Loucy (cell line): ENCODE data around the gene RAPH1.
"Not testable (repeated sequence)": the region's sequence is repeated elsewhere in the genome, so short reads cannot be mapped to it uniquely, and the experiment has no call there.

ENCODE experiments used
- H2AFZ ChIP-seq: fragments of 200-600 bp; sonication (generic); 2 replicates; pipeline ENCODE4 v1.6.0; 2016; ENCODE audit warnings: antibody characterized with exemption, mild to moderate bottlenecking, low read length, moderate library complexity
- H3F3A ChIP-seq: fragments of 200-600 bp; 2 replicates; pipeline ENCODE4 v1.6.0; 2016; ENCODE audit warnings: antibody characterized with exemption, low read depth, mild to moderate bottlenecking
- H3K27me3 ChIP-seq: fragments of 200-600 bp; sonication (generic); 2 replicates; pipeline ENCODE4 v1.6.1; 2014; ENCODE audit warnings: low read length, mild to moderate bottlenecking; ENCODE audit not compliant: insufficient read depth, poor library complexity, severe bottlenecking
- H3K36me3 ChIP-seq: fragments of 200-600 bp; sonication (generic); 2 replicates; pipeline ENCODE4 v1.6.1; 2016; ENCODE audit warnings: low read length; ENCODE audit not compliant: insufficient read depth
- H3K4me1 ChIP-seq: fragments of 200-600 bp; sonication (generic); 2 replicates; pipeline ENCODE4 v1.5.1; 2014; ENCODE audit warnings: low read length, mild to moderate bottlenecking; ENCODE audit not compliant: insufficient read depth, poor library complexity, severe bottlenecking
- H3K4me2 ChIP-seq: fragments of 200-600 bp; sonication (generic); 2 replicates; pipeline ENCODE4 v1.6.0; 2014; ENCODE audit warnings: antibody characterized with exemption, low read length, low read depth, mild to moderate bottlenecking; ENCODE audit not compliant: poor library complexity, severe bottlenecking
- H3K4me3 ChIP-seq: fragments of 200-600 bp; sonication (generic); 2 replicates; pipeline ENCODE4 v1.5.1; 2014; ENCODE audit warnings: low read length, mild to moderate bottlenecking, mixed read lengths; ENCODE audit not compliant: poor library complexity, severe bottlenecking
- H3K79me2 ChIP-seq: fragments of 200-600 bp; sonication (generic); 2 replicates; pipeline ENCODE4 v1.6.1; 2014; ENCODE audit warnings: low read length; ENCODE audit not compliant: insufficient read depth
- H3K9ac ChIP-seq: fragments of 200-600 bp; sonication (generic); 2 replicates; pipeline ENCODE4 v1.6.0; 2014; ENCODE audit warnings: mild to moderate bottlenecking, low read depth, low read length, moderate library complexity; ENCODE audit not compliant: poor library complexity, severe bottlenecking
- H3K9me2 ChIP-seq: fragments of 200-600 bp; sonication (generic); replicated peaks from 2 replicates; pipeline ENCODE4 v1.6.1; 2016; ENCODE audit warnings: low read depth, low read length, mixed read lengths
- H3K9me3 ChIP-seq: fragments of 200-600 bp; sonication (generic); 2 replicates; pipeline ENCODE4 v1.6.1; 2014; ENCODE audit warnings: mild to moderate bottlenecking, antibody characterized with exemption, low read length, low read depth; ENCODE audit not compliant: insufficient read depth
- H4K20me1 ChIP-seq: fragments of 200-600 bp; sonication (generic); 2 replicates; pipeline ENCODE4 v1.6.0; 2014; ENCODE audit warnings: antibody characterized with exemption, low read length, mild to moderate bottlenecking; ENCODE audit not compliant: insufficient read depth, poor library complexity, severe bottlenecking
- EZH2phosphoT487 ChIP-seq: fragments of 200-600 bp; IDR thresholded peaks from 2 replicates; pipeline ENCODE4 v1.6.1; 2018; ENCODE audit warnings: antibody characterized with exemption, mild to moderate bottlenecking, moderate library complexity, borderline replicate concordance
- TF ChIP-seq, protein P1 (sequence below): fragments of 200-600 bp; sonication (generic); conservative IDR thresholded peaks from 2 replicates; pipeline ENCODE4 v1.5.1; 2014; ENCODE audit warnings: mild to moderate bottlenecking, antibody characterized with exemption, low read length

Gene RAPH1

DNA sequence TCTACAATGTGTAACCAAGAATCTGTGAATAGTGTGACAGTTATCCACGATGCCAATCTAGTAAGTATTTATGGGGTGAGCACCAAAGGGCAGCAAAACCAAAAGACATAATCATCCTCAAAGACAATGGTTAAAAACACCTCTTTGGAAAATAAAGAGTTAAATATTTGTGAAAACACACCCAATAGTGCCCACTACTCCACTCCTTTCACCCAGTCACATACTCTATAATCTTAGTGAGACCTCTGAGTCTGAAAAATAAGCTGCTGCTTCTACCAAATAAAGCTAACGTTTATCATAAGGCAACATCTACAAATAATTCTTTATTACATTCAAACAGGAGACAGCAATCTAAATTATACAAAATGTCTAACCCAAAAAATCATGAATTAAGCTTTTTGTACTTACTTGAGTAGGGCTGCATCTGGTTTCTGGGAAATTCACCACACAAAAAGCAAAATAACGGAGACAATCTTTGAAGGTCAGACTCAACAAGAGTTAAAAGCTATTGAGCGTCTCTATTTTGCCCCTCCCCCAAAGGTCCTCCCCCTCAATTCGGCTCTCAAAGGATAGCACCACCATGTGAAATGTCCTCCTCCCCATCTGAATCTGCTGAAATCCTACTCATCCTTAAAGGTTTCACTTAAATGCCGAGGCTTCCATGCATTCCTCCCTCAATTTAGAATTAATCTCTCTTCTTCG is 2.0 kb downstream of the RAPH1 start:
- 0 out of 2 replicates have a peak, but pooled peaks cover 5% of the 10 kb centered on the region for H3F3A ChIP-seq
- H3K9me3 ChIP-seq, result no peaks in the 10 kb centered on the region
- H3K9ac ChIP-seq, result no peak overlapping the region
- no peak overlapping the region for H2AFZ ChIP-seq
- no peaks in the 10 kb centered on the region for H4K20me1 ChIP-seq
- peaks cover 28% of the 10 kb centered on the region for H3K27me3 ChIP-seq
- H3K9me2 ChIP-seq, result no peaks in the 10 kb centered on the region
- no peaks in the 10 kb centered on the region for H3K4me1 ChIP-seq
- H3K4me3 ChIP-seq, result no peak overlapping the region
- TF ChIP-seq, protein P1, sequence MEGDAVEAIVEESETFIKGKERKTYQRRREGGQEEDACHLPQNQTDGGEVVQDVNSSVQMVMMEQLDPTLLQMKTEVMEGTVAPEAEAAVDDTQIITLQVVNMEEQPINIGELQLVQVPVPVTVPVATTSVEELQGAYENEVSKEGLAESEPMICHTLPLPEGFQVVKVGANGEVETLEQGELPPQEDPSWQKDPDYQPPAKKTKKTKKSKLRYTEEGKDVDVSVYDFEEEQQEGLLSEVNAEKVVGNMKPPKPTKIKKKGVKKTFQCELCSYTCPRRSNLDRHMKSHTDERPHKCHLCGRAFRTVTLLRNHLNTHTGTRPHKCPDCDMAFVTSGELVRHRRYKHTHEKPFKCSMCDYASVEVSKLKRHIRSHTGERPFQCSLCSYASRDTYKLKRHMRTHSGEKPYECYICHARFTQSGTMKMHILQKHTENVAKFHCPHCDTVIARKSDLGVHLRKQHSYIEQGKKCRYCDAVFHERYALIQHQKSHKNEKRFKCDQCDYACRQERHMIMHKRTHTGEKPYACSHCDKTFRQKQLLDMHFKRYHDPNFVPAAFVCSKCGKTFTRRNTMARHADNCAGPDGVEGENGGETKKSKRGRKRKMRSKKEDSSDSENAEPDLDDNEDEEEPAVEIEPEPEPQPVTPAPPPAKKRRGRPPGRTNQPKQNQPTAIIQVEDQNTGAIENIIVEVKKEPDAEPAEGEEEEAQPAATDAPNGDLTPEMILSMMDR, result no peak
- TF ChIP-seq EZH2phosphoT487, result no peak
- H3K4me2 ChIP-seq, result no peak overlapping the region
- H3K36me3 ChIP-seq, result no peaks in the 10 kb centered on the region
- H3K79me2 ChIP-seq, result no peaks in the 10 kb centered on the region

DNA sequence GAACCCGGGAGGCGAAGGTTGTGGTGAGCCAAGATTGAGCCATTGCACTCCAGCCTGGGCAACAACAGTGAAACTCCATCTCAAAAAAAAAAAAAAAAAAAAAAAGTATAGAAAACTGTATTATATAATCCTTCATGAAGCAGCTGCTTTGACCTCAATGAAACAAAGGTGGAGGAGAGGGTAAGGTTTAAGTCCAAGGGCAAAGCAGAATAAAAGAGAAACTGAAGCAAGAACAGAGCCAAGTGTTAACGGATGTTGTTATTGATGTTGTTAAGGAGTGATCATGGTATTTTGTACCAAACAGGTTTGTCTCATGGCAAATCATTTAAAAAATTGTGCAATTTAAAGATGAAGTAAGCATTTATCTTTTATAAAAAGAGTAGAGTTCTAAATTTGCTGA is 7.4 kb downstream of the RAPH1 start:
- Histone ChIP-seq H3K79me2 (no peaks in the 10 kb centered on the region), H3K4me2 (no peak overlapping the region), H3K9me3 (no peaks in the 10 kb centered on the region), H4K20me1 (no peaks in the 10 kb centered on the region), H2AFZ (no peak overlapping the region), H3K4me1 (no peaks in the 10 kb centered on the region), H3K9me2 (no peaks in the 10 kb centered on the region), H3K27me3 (peaks cover 14% of the 10 kb centered on the region), H3K9ac (no peak overlapping the region), H3F3A (no peaks in the 10 kb centered on the region), H3K36me3 (no peaks in the 10 kb centered on the region), H3K4me3 (no peak overlapping the region)
- TF ChIP-seq, protein P1, result no peak
- TF ChIP-seq EZH2phosphoT487, result no peak

DNA sequence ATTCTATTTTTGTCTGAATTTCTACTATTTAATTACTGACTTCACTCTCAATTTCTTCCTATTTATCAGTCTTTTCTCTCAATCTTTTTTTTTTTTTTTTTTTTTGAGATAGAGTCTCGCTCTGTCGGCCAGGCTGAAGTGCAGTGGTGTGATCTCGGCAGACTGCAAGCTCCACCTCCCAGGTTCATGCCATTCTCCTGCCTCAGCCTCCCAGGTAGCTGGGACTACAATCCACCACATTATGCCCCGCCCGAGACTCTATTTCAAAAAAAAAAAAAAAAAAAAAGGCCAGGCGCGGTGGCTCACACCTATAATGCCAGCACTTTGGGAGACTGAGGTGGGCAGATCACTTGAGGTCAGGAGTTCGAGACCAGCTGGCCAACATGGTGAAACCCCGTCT is 21.8 kb downstream of the RAPH1 start:
- H3K4me1 ChIP-seq, H3K4me2 ChIP-seq, H3F3A ChIP-seq, H3K79me2 ChIP-seq, H3K36me3 ChIP-seq, H3K9me2 ChIP-seq, H3K27me3 ChIP-seq, H3K4me3 ChIP-seq, H3K9me3 ChIP-seq, H2AFZ ChIP-seq, H3K9ac ChIP-seq, H4K20me1 ChIP-seq: not testable (repeated sequence)

DNA sequence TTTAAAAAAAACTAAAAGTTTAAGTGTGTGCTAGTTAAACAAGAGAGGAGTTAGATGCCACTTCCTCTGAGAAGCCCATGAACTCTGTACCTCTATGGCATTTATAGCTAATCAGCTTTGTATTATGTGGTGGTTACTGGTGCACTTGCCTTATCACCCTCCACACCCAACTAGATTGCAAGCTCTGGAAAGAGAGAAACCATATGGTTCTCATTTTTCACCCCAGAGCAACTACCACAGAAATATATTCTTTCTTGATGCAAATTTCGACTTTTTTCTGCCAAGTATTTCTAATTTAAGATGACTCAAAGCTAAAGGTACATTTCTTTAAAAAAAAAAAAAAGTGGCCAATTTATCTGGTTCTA is 24.2 kb downstream of the RAPH1 start:
- no peaks in the 10 kb centered on the region for H4K20me1 ChIP-seq
- no peaks in the 10 kb centered on the region for H3K9me3 ChIP-seq
- no peak overlapping the region for H2AFZ ChIP-seq
- H3K4me3 ChIP-seq, result no peak overlapping the region
- no peaks in the 10 kb centered on the region for H3K9me2 ChIP-seq
- no peak overlapping the region for H3K9ac ChIP-seq
- H3K27me3 ChIP-seq, result no peaks in the 10 kb centered on the region
- H3F3A ChIP-seq, result no peaks in the 10 kb centered on the region
- H3K79me2 ChIP-seq, result no peaks in the 10 kb centered on the region
- TF ChIP-seq, protein P1, result no peak
- no peak for TF ChIP-seq EZH2phosphoT487
- no peaks in the 10 kb centered on the region for H3K4me1 ChIP-seq
- no peaks in the 10 kb centered on the region for H3K36me3 ChIP-seq
- no peak overlapping the region for H3K4me2 ChIP-seq
